PC-9 (cell line): ENCODE results near the gene APOBEC3C. TPM values are rescaled to one million over a fixed set of nuclear protein-coding genes. Genes with fewer than 3 reads are reported as not detected.
A peak's percentile ranks its signal among the peaks of the same experiment; 100 is the strongest.
"Not testable (repeated sequence)": the region's sequence is repeated elsewhere in the genome, so short reads cannot be mapped to it uniquely, and the experiment has no call there.

Experiments
- BruUV-seq: library from RNA; stranded (reverse); fragments of 400-500 nt; replicated peaks from 2 replicates; lab custom pipeline; 2021; lab: Mats Ljungman, UMichigan
- CTCF ChIA-PET: fragments of 300-600 bp; sonication (Branson Sonifier 250); formaldehyde crosslinking; loops from one replicate; lab custom pipeline; 2022; ENCODE audit warnings: antibody characterized with exemption; lab: Charles Lee
- POLR2A ChIA-PET: fragments of 300-600 bp; sonication (Branson Sonifier 250); formaldehyde crosslinking; loops from one replicate; lab custom pipeline; 2022; ENCODE audit warnings: antibody characterized with exemption; ENCODE audit not compliant: unreplicated experiment; lab: Charles Lee
- DNase-seq, 2 experiments: peaks; one replicate each; pipeline versions ENCODE4 v3.0.0 to v3.0.0-alpha.2; 2015 to 2022; ENCODE audit warnings: mixed read lengths in 1 of 2
- H2AFZ ChIP-seq: fragments of 200-600 bp; sonication (generic); 2 replicates; pipeline ENCODE4 v1.8.1; 2017; ENCODE audit warnings: antibody characterized with exemption
- H3F3A ChIP-seq: fragments of 200-600 bp; sonication (generic); 2 replicates; pipeline ENCODE4 v1.8.1; 2017; ENCODE audit warnings: antibody characterized with exemption, mild to moderate bottlenecking, low read depth; ENCODE audit not compliant: insufficient read depth
- H3K27ac ChIP-seq: fragments of 200-600 bp; sonication (generic); 2 replicates; pipeline ENCODE4 v1.6.1; 2016; ENCODE audit warnings: mixed run types
- H3K27me3 ChIP-seq: fragments of 200-600 bp; sonication (generic); 2 replicates; pipeline ENCODE4 v1.6.1; 2016; ENCODE audit warnings: low read depth, mixed run types; ENCODE audit not compliant: insufficient read depth
- H3K36me3 ChIP-seq: fragments of 200-600 bp; sonication (generic); 2 replicates; pipeline ENCODE4 v1.6.1; 2016; ENCODE audit warnings: low read depth, mixed run types
- H3K4me1 ChIP-seq: fragments of 200-600 bp; sonication (generic); replicated peaks from 2 replicates; pipeline ENCODE4 v1.6.1; 2016; ENCODE audit warnings: mixed run types; ENCODE audit not compliant: insufficient read depth
- H3K4me2 ChIP-seq: fragments of 200-600 bp; sonication (generic); 2 replicates; pipeline ENCODE4 v1.6.1; 2017; ENCODE audit warnings: mixed run types
- H3K4me3 ChIP-seq: fragments of 200-600 bp; sonication (generic); 2 replicates; pipeline ENCODE4 v1.6.1; 2016; ENCODE audit warnings: mixed run types
- H3K79me2 ChIP-seq: fragments of 200-600 bp; sonication (generic); 2 replicates; pipeline ENCODE4 v1.6.1; 2017; ENCODE audit warnings: low read depth, mixed run types
- H3K9me2 ChIP-seq: fragments of 200-600 bp; sonication (generic); 2 replicates; pipeline ENCODE4 v1.8.1; 2017; ENCODE audit warnings: mild to moderate bottlenecking; ENCODE audit not compliant: insufficient read depth
- H3K9me3 ChIP-seq: fragments of 200-600 bp; sonication (generic); 2 replicates; pipeline ENCODE4 v1.8.1; 2016; ENCODE audit warnings: low read depth; ENCODE audit not compliant: insufficient read depth
- H4K20me1 ChIP-seq: fragments of 200-600 bp; sonication (generic); 2 replicates; pipeline ENCODE4 v1.8.1; 2017; ENCODE audit not compliant: insufficient read depth
- CTCF ChIP-seq: fragments of 200-600 bp; sonication (generic); conservative IDR thresholded peaks from 2 replicates; pipeline ENCODE4 v1.6.1; 2017; ENCODE audit warnings: mixed run types, antibody characterized with exemption, mild to moderate bottlenecking, moderate library complexity
- EZH2 ChIP-seq: fragments of 200-600 bp; sonication (generic); IDR thresholded peaks from 2 replicates; pipeline ENCODE4 v1.8.0; 2017; ENCODE audit warnings: antibody characterized with exemption, low read depth
- intact Hi-C: fragments of 100-400 bp; cut with micrococcal nuclease; formaldehyde crosslinking; loops from one replicate; pipeline ENCODE4 v1.10.0; 2022; ENCODE audit not compliant: unreplicated experiment
- total RNA-seq: library from RNA; stranded (reverse); gene quantifications from 2 replicates; pipeline ENCODE4 v1.2.3, GENCODE V29; 2021

Gene APOBEC3C
- total RNA-seq, 1 experiment from 2014 or later = 64.6 TPM

GRCh38 chr22:39039306-39040126 is 25.5 kb downstream of the APOBEC3C start:
- Histone ChIP-seq H3K4me2 (peak overlapping the region; percentile 96; the same call in 1 of the 2 replicates), H3K4me1 (peaks cover 27% of the 10 kb centered on the region), H3K4me3 (peak overlapping the region; percentile 62; the same call in 1 of the 2 replicates), H3K79me2 (peaks cover 28% of the 10 kb centered on the region), H3K27ac (no peak overlapping the region), H3F3A (peaks cover 25% of the 10 kb centered on the region), H3K9me3 (no peaks in the 10 kb centered on the region), H2AFZ (no peak overlapping the region), H3K9me2 (no peaks in the 10 kb centered on the region), H3K27me3 (no peaks in the 10 kb centered on the region), H4K20me1 (no peaks in the 10 kb centered on the region), H3K36me3 (peaks cover 6% of the 10 kb centered on the region)
- DNase-seq = no peak
- TF ChIP-seq CTCF (no peak), EZH2 (no peak)
- ChIA-PET POLR2A (no interaction called here), CTCF (no interaction called here)
- intact Hi-C loops = no loop called here
- BruUV-seq = no TSS peak

GRCh38 chr22:39040155-39040537 is 26.1 kb downstream of the APOBEC3C start:
- H4K20me1 ChIP-seq, H2AFZ ChIP-seq, BruUV-seq, H3K9me3 ChIP-seq, H3K9me2 ChIP-seq, H3K27ac ChIP-seq, POLR2A ChIA-PET, CTCF ChIA-PET, intact Hi-C loops, DNase-seq, H3K27me3 ChIP-seq, H3K36me3 ChIP-seq: not testable (repeated sequence)
- Histone ChIP-seq H3K79me2 (peaks cover 28% of the 10 kb centered on the region), H3K4me1 (peaks cover 27% of the 10 kb centered on the region), H3K4me2 (peak overlapping the region; percentile 96), H3K4me3 (peak overlapping the region; percentile 62; the same call in 1 of the 2 replicates), H3F3A (peaks cover 25% of the 10 kb centered on the region)

GRCh38 chr22:39040538-39041296 is 26.7 kb downstream of the APOBEC3C start, which contains the start of gene APOBEC3F:
TSS of gene APOBEC3F (plus strand) at chr22:39040864. CDS start at chr22:39040961, 97 bp downstream.
- H3K9me3 ChIP-seq, POLR2A ChIA-PET, BruUV-seq, H3K36me3 ChIP-seq, CTCF ChIA-PET, H3K27me3 ChIP-seq, intact Hi-C loops, H4K20me1 ChIP-seq, H3K9me2 ChIP-seq: not testable (repeated sequence)
- Histone ChIP-seq H3K4me2 (peak within 1 kb of the TSS; percentile 96), H2AFZ (peak within 1 kb of the TSS; percentile 46), H3K79me2 (peaks cover 28% of the 10 kb centered on the region), H3K4me1 (peaks cover 27% of the 10 kb centered on the region), H3F3A (peaks cover 28% of the 10 kb centered on the region), H3K27ac (peak within 1 kb of the TSS; percentile 74), H3K4me3 (peak within 1 kb of the TSS; percentile 62)
- DNase-seq = peak; percentile 69 to 79

- Histone ChIP-seq H4K20me1 (no peaks in the 10 kb centered on the region), H3K4me1 (peaks cover 33% of the 10 kb centered on the region), H3K79me2 (peaks cover 28% of the 10 kb centered on the region), H3K4me3 (peak overlapping the region; percentile 62), H3K36me3 (peaks cover 6% of the 10 kb centered on the region), H3K27ac (peak overlapping the region; percentile 74), H3K9me3 (no peaks in the 10 kb centered on the region), H3F3A (peaks cover 36% of the 10 kb centered on the region), H3K9me2 (no peaks in the 10 kb centered on the region), H3K27me3 (no peaks in the 10 kb centered on the region), H3K4me2 (peak overlapping the region; percentile 96), H2AFZ (no peak overlapping the region)
- TF ChIP-seq EZH2 (no peak), CTCF (no peak)
- intact Hi-C loops = no loop called here
- no peak for DNase-seq
- BruUV-seq = no TSS peak
- ChIA-PET CTCF (no interaction called here), POLR2A (no interaction called here)
These were observed 27.9 kb downstream of the APOBEC3C start for GRCh38 chr22:39041908-39042307.

GRCh38 chr22:39043063-39043462 is 29.0 kb downstream of the APOBEC3C start:
- H3K4me3 ChIP-seq, H3K27ac ChIP-seq, H3K27me3 ChIP-seq, BruUV-seq, H3K9me3 ChIP-seq, H2AFZ ChIP-seq, H4K20me1 ChIP-seq, H3K9me2 ChIP-seq, DNase-seq, POLR2A ChIA-PET, H3K36me3 ChIP-seq, CTCF ChIA-PET, intact Hi-C loops: not testable (repeated sequence)
- Histone ChIP-seq H3K79me2 (peaks cover 28% of the 10 kb centered on the region), H3K4me2 (peak overlapping the region; percentile 96), H3K4me1 (peaks cover 34% of the 10 kb centered on the region), H3F3A (peaks cover 37% of the 10 kb centered on the region)
